WI38 (cell line): ENCODE data around the gene PRAC2.
"Not testable (repeated sequence)": the region's sequence is repeated elsewhere in the genome, so short reads cannot be mapped to it uniquely, and the experiment has no call there.

ENCODE experiments used
- H3K4me3 ChIP-seq: 2 replicates; pipeline ENCODE4 v1.5.1; 2011; ENCODE audit warnings: low read depth, mild to moderate bottlenecking, control low read depth, low read length
- TF ChIP-seq, protein P1 (sequence below): IDR thresholded peaks from 2 replicates; pipeline ENCODE4 v1.5.1; 2012; ENCODE audit warnings: low read depth, mild to moderate bottlenecking, control low read depth, low read length

Gene PRAC2

DNA sequence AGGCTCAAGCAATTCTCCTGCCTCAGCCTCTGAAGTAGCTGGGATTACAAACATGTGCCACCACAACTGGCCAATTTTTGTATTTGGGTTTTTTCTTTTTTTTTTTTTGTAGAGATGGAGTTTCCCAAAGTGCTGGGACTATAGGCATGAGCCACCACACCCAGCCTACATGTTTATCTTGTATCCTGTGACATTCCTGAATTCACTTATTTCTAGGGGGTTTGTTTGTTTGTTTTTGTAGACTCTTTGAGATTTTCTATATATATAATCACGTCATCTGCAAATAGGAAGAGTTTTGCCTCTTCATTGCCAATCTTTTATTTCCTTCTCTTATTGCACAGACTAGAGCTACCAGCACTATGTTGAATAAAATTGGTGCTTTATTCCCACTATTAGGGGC is 29.8 kb upstream of the PRAC2 start:
- H3K4me3 ChIP-seq: no peak overlapping the region
- TF ChIP-seq, protein P1, sequence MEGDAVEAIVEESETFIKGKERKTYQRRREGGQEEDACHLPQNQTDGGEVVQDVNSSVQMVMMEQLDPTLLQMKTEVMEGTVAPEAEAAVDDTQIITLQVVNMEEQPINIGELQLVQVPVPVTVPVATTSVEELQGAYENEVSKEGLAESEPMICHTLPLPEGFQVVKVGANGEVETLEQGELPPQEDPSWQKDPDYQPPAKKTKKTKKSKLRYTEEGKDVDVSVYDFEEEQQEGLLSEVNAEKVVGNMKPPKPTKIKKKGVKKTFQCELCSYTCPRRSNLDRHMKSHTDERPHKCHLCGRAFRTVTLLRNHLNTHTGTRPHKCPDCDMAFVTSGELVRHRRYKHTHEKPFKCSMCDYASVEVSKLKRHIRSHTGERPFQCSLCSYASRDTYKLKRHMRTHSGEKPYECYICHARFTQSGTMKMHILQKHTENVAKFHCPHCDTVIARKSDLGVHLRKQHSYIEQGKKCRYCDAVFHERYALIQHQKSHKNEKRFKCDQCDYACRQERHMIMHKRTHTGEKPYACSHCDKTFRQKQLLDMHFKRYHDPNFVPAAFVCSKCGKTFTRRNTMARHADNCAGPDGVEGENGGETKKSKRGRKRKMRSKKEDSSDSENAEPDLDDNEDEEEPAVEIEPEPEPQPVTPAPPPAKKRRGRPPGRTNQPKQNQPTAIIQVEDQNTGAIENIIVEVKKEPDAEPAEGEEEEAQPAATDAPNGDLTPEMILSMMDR: no peak

DNA sequence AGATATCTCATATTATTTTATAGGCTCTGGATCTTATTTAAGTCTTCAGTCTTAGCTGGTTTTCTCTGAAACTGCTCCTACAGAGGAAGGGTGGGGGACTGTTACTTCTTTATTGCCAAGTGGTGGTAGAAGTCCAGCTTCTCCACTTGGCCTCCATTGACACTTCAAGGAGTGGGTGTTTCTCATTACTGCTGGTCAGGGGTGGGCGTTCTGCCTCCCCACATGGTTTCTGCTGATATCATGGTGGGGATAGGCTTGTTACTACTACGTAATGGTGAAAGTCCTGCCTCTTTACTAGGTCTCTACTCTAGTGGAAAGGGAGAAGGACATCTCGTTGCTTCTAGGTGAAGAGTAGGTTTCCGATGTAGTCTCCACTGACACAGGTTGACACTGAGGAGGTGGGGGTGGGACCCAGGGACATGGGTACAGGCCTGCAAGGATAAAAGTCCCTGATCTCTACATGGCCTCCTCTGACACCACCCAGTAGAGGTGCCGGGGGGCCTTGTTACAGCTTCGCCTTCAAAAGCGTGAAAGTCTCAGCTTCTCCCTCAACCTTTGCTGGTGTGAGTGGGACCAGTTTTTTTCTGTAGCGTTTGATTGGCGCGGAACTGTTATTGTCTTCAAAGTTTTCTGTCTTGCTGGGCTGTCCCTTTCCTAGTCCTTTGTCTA is 21.0 kb upstream of the PRAC2 start:
- H3K4me3 ChIP-seq: no peak overlapping the region
- TF ChIP-seq, protein P1: no peak

DNA sequence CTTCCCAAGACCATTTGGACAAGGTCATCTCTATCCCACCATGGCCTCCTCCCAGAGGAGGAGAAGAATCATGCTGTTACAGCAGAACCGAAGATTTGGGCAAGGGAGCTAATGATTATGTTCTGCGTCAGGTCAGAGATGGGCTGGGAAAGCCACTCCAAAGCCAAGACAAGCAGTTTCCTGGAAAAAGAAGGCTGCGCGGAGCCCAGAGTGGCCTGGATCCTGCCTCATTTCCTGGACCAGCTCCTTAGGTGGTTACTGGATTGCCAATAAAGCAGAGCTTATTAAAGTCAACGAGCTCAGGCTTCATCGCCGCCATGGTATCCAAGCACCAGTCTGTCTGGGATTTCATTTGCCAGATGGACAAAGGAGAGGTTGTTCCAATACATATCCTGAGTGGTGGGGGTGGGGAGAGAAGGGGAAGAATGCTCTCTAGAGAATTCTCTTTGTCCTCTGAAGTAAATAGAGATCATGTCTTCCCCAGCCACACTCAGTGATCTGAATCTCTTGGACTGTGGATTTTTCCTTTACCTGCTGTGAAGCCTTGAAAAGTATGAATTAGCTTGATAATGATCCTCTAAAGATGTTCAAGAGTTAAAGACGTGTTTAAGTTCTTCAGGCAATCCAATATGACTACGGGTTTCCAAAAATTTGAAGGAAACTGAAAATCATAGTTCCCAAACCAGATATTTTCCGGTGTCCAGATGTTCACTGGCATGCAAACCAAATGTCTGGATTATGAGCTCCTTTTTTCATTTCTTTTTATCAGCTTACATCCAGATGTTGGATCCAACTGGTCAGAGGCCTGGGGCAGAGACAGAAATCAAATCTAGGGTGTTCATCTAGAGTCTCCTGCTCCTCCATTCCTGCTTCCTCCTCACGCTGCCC is 18.4 kb upstream of the PRAC2 start:
- TF ChIP-seq, protein P1: no peak
- H3K4me3 ChIP-seq: no peak overlapping the region

DNA sequence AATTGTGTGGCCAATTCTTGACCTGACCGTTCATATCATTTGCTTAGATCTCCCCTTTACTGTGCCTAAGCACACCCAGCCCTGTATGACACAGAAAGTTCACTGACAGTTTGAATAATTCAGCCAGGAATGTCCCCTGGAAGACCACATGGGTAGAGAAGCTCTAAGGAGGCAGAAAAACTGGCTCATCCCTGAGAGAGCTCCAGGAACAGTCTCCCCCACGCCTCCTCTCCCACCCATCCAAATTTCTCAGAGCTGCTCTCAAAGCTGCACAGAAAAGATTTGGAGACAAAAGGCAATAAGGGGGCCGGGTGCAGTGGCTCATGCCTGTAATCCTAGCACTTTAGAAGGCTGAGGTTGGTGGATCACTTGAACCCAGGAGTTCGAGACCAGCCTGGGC is 11.9 kb upstream of the PRAC2 start:
- TF ChIP-seq, protein P1: no peak

DNA sequence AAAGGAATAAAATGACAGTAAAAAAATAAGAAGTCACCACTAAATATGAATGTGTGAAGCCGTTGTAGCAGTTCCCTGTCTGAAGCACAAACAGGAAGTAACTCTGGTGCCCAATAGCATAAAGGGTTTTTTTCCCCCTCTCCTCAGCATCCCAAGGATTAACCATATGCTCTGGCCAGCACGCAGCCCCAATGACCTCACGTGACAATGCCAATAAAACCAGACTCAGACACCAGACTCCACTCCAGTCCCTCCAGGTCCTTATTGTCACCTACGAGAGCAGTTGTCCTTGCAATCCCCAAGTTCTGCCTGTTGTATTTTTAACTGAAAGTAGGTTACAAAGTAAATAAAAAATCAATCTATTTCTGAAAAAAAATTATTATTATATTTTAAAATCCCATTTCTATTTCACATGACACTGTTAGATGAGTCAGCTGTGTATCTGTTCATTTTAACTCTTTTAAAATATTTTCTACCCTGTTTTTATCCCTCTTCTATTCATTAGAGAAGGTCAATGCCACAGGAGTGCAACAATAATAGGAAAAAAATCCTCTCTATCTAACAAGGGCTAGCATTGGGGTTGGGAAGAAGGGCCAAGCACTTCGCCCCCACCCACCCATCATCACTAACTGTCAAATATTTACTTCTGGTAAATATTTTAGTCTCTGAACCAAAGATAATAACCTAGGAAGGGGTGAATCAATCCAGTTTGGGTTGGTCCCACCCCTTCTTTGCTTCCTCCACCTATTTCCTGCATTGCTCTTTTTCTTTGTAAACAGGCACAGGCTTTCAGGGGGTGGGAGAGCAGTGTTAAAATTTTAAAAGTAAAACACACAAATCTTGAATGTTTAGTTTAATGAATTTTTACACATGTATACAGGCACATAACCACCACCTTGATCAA is 7.2 kb upstream of the PRAC2 start:
- TF ChIP-seq, protein P1: no peak
- no peak overlapping the region for H3K4me3 ChIP-seq

More for the DNA sequence above, 11.9 kb upstream of the PRAC2 start:
- no peak overlapping the region for H3K4me3 ChIP-seq

DNA sequence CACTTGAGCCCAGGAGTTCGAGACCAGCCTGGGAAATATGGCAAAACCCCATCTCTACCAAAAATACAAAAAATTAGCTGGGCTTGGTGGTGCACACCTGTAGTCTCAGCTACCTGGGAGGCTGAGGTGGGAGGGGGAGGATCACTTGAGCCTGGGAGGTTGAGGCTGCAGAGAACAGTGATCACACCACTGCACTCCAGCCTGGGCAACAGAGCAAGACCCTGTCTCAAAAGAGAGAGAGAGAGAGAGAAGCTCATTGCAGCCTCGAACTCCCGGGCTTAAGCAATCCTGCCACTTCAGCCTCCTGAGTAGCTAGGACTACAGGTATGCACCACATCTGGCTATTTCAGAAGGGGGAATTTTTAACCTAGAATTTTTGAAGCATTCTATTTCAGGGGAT is 6.4 kb upstream of the PRAC2 start:
- not testable (repeated sequence) for H3K4me3 ChIP-seq

DNA sequence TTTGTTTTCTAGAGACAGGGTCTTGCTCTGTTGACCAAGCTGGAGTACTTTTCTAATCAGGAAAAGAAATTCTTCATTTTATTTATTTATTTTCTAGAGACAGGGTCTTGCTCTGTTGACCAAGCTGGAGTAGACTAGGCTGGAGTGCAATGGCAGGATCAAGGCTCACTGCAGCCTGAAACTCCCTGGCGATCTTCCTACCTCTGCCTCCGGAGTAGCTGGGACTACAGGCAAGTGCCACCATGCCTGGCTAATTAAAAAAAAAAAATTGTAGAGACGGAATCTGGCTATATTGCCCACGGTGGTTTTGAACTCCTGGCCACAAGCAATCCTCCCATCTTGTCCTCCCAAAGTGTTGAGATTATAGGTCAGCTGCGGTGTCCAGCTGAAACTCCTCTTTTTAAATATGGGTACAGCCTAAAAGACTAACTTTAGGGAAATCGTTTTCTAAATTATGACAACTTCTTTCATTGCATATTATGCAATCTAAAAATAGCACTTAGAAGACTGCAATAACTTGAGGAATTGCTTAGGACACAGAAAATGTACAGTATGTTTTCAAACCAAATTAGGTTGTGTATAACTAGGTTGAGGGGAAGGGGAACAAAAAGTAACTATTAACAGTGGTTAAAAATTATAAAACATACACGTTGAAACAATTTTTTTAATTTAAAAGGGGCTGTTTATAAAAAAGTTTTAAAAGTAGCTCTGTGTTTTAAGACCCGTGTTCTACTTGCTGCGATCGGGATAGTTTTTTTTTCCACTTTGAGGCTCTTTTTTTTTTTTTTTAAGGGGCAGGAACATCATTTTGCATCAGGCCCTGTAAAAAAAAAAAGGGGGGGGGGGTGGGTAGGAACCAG is 5.4 kb upstream of the PRAC2 start:
- no peak overlapping the region for H3K4me3 ChIP-seq
- TF ChIP-seq, protein P1: no peak
